Chondrocyte (in vitro differentiated cells): ENCODE results near the gene TXNRD2. TPM values are rescaled to one million over a fixed set of nuclear protein-coding genes. Genes with fewer than 3 reads are reported as not detected.

Experiments used
- DNase-seq: peaks from one replicate; pipeline ENCODE4 v3.0.0; 2021; ENCODE audit warnings: mixed read lengths, low spot score
- H3K27ac Mint-ChIP-seq: one replicate; pipeline ENCODE4 v1.8.0; 2021; ENCODE audit warnings: mild to moderate bottlenecking, moderate library complexity, mixed read lengths; ENCODE audit not compliant: unreplicated experiment
- H3K27me3 Mint-ChIP-seq: 2 replicates; pipeline ENCODE4 v1.8.0; 2021; ENCODE audit warnings: low read depth, mixed read lengths
- H3K36me3 Mint-ChIP-seq: 2 replicates; pipeline ENCODE4 v1.8.0; 2021; ENCODE audit warnings: low read depth, mixed read lengths
- H3K4me1 Mint-ChIP-seq: 2 replicates; pipeline ENCODE4 v1.8.0; 2021; ENCODE audit warnings: low read depth, mild to moderate bottlenecking, mixed read lengths
- H3K4me3 Mint-ChIP-seq: one replicate; pipeline ENCODE4 v1.8.0; 2021; ENCODE audit warnings: mild to moderate bottlenecking, moderate library complexity, mixed read lengths; ENCODE audit not compliant: unreplicated experiment
- H3K9me3 Mint-ChIP-seq: 2 replicates; pipeline ENCODE4 v1.8.0; 2021; ENCODE audit warnings: low read depth, mixed read lengths
- CTCF ChIP-seq: fragments of 200-600 bp; sonication (generic); IDR thresholded peaks from 2 replicates; pipeline ENCODE4 v1.5.0; 2021; ENCODE audit warnings: antibody characterized with exemption, mild to moderate bottlenecking, moderate library complexity
- total RNA-seq: library from RNA; stranded (reverse); gene quantifications from 3 replicates; pipeline ENCODE4 v1.2.1, GENCODE V29; 2021

Gene TXNRD2
- total RNA-seq, 1 donor from 2014 or later, result 14.1 TPM

- H3K4me1 Mint-ChIP-seq, result no peaks in the 10 kb centered on the region
- no peak overlapping the region for H3K4me3 Mint-ChIP-seq
- H3K9me3 Mint-ChIP-seq, result no peaks in the 10 kb centered on the region
- DNase-seq, result no peak
- H3K27me3 Mint-ChIP-seq, result no peaks in the 10 kb centered on the region
- peaks cover 26% of the 10 kb centered on the region for H3K36me3 Mint-ChIP-seq
- no peak overlapping the region for H3K27ac Mint-ChIP-seq
- no peak for TF ChIP-seq CTCF
These were observed 24.7 kb downstream of the TXNRD2 start for GRCh38 chr22:19916941-19917340.

GRCh38 chr22:19916006-19916405, 25.6 kb downstream of the TXNRD2 start:
- Mint-ChIP-seq H3K27ac (no peak overlapping the region), H3K4me1 (no peaks in the 10 kb centered on the region), H3K36me3 (peaks cover 26% of the 10 kb centered on the region), H3K27me3 (no peaks in the 10 kb centered on the region), H3K4me3 (no peak overlapping the region), H3K9me3 (no peaks in the 10 kb centered on the region)
- DNase-seq, result no peak
- TF ChIP-seq CTCF, result no peak

- no peaks in the 10 kb centered on the region for H3K27me3 Mint-ChIP-seq
- DNase-seq, result no peak
- no peaks in the 10 kb centered on the region for H3K4me1 Mint-ChIP-seq
- TF ChIP-seq CTCF, result no peak
- H3K4me3 Mint-ChIP-seq, result no peak overlapping the region
- H3K9me3 Mint-ChIP-seq, result no peaks in the 10 kb centered on the region
- H3K36me3 Mint-ChIP-seq, result peaks cover 26% of the 10 kb centered on the region
- H3K27ac Mint-ChIP-seq, result no peak overlapping the region
These were observed 26.2 kb downstream of the TXNRD2 start for GRCh38 chr22:19915287-19915954.

DNA sequence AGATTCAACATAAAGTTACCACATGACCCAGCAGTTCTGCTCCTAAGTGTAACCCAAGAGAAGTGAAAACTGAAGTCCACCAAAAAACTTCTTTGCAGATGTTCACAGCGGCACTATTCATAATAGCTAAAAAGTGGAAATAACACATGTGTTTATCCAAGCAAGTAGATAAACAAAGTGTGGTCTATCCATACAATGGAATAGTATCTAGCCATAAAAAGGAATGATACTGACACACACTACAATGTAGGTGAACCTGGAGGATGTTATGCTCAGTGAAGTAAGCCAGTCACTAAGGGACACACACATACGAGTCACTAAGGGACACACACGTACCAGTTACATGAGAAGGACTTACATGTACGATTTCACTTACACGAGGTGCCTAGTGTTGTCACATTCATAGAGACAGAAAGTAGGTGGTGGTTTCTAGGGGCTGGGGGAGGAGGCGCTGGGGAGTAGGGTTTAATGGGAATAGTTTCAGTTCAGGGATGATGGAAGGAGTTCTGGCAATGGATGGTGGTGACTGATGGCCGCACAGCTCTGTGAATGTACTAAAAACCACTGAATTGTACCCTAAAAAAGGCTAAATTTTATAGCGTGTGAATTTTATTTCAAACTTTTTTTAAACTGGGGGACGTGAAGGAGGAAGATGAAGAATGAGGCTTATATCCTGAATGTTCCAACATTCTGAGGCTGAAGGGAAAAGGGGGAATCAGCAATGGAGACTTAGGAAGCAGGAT, 27.2 kb downstream of the TXNRD2 start:
- no peak overlapping the region for H3K4me3 Mint-ChIP-seq
- peaks cover 26% of the 10 kb centered on the region for H3K36me3 Mint-ChIP-seq
- H3K9me3 Mint-ChIP-seq, result no peaks in the 10 kb centered on the region
- no peaks in the 10 kb centered on the region for H3K4me1 Mint-ChIP-seq
- no peak overlapping the region for H3K27ac Mint-ChIP-seq
- TF ChIP-seq CTCF, result no peak
- H3K27me3 Mint-ChIP-seq, result no peaks in the 10 kb centered on the region
- DNase-seq, result no peak

- H3K27ac Mint-ChIP-seq, result no peak overlapping the region
- H3K4me1 Mint-ChIP-seq, result no peaks in the 10 kb centered on the region
- no peaks in the 10 kb centered on the region for H3K27me3 Mint-ChIP-seq
- no peak for TF ChIP-seq CTCF
- DNase-seq, result no peak
- no peak overlapping the region for H3K4me3 Mint-ChIP-seq
- H3K9me3 Mint-ChIP-seq, result no peaks in the 10 kb centered on the region
- peaks cover 28% of the 10 kb centered on the region for H3K36me3 Mint-ChIP-seq
These were observed 28.2 kb downstream of the TXNRD2 start for GRCh38 chr22:19913337-19913936.
